Cerebellar nuclear complex (tissue), 1 donor: Measurements from ENCODE around the gene LMF1.
"Not testable (repeated sequence)": the region's sequence is repeated elsewhere in the genome, so short reads cannot be mapped to it uniquely, and the experiment has no call there.

Experiments
- DNase-seq, 2 experiments: peaks; one replicate each; lab custom pipeline; 2025; lab: John Stamatoyannopoulos, UW

LMF1 gene

DNA sequence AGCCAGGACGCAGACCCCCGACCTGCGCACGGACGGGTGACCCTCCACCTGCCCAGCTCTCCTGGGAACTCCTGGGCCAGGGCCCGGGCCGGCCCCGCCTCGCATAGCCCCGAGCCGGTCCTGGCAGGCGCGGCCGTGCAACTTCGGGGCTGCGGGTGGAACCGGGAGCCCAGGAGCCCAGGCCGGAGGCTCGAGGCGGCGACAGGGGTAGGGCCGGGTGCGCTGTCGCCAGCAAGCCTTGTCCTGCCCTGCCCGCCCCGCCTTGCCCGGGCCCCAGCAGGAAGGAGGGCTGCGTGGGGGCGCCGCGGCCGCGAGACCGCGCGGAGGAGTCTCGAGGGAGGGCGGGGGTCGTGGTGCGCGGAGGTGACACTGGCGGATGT lies 408 bp downstream of the LMF1 start:
- no peak for DNase-seq

DNA sequence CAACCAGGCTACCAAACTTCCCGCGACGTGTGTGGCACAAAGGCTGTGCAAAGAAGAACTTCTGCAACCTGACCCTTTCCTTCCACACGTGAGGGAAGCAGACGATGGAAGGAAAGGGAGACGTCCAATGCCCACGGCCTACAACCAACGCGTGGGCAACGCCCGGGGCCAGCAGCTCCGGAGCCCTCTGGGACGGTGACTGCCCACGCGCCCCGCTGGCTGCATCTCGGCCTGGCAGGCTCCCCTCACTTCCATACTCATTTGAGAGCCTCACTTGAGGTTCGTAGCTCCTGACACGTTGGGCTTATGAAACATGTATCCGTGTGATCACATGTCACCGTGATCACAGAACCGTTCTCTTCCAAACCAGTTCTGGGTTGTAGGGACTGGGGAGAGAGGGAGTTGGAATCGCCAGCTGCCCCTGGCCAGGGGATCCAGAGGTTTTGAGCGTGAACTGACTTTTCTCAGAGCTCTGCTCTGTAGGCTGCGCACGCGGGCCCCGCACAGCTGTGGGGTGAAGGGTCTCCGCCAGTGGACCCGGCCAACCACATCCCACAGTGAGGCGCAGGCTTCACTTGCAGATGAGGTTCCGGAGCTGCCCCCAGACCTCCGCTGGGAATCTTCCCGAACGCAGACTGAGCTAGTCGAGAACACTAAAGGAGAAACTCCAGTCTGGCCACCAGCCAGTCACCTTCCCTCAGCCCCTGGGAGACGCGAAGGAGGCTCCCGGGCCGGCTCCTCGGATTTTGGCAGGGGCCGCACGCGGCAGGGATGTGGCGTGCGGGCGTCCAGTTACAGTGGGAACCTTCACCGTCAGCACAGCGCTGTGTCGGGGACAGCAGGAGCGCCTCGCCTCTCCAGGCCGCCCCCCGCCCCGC lies 1.0 kb downstream of the LMF1 start:
- DNase-seq = no peak

DNA sequence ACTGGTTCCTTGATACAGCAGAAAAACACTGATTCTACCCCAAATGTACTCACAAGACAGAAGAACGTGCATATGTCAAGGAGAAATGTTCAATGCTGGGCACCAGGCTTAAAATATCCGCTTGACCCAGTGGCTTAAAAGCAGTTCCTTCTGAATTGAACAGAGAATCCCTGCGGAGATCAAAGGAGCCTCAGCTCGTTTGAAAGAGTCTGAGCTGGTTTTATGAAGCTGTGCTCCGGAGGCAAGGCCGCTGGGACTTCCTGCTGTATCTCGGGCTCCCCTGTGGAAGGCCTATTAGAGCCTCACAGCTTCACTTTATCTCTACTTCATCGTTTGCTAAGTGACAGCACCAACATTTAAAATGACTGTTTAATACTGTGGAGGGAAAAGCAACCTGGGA lies 2.2 kb downstream of the LMF1 start:
- no peak for DNase-seq

DNA sequence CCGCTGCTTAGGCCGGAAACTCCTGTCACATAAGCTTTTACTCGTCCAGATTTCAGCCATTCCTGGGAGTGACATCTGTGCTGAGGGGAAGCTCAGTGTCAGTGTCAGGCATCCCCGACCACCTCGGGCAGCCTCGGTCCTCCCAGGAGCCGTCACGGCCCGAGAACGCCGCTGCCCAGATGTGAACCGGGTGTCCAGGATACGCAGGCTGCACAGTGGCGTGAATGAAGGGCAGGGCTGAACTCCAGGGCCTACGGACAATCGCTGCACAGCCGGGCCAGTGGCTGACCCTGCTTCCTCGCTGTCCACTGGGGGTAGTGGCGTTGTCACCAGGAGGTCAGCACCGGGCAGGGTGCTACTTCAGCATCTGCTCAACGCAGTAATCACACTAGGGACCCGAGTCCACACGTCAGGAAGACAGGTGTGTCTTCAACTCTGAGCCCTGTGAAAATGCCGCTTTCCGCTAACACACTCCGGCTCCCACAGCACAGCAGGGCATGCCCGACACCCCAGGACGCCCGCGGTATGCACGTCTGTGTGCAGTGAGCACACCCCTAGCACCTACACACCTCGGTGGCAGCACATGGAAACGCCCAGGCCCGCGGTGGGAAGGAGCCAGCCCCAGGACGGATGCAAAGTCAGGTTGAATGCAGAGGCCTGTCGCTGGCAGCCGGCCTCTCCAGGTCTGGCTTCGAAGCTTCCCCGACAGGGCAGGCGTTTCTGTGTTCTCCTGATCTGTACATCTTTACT lies 3.1 kb downstream of the LMF1 start:
- DNase-seq = no peak

DNA sequence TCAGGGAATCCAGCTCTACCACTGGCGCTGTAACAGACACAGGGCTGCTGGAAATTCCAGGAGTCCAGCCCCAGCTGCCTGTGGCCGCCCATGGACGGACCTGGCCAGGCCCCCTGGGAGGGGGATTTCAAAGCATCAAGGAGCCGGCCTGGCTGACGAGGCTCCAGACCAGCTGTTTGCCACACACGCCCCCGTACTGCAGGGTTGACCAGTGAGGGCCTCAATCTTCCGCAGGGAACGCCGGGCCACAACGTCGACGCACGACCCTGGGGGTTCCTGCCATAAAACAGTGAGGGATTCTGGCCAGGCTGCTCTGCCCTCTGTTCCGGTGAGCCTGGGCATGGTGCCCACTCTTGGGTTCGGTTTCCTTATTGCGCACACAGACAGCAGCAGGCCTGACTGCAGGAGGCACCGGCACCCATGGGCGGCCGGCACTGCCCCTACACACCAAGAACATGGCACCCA lies 3.7 kb downstream of the LMF1 start:
- DNase-seq = no peak

DNA sequence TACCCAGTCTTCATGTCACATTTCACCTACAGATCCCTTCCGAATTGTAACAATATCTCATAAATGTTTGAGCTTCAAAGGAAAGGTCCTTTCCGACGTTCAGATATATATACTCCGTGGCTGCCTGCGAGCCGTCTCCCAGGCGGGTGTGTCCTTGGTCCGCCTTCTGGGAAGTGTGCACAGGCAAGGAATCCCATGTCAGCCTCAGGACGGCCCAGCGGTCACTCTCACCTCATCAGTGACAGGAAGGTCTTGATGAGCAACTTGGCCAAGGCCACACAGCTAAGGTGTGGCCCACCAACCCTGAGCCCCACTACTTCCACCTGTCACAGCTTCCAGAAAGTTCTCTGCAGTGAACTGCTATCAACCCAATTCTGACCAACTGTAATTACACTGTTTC lies 4.3 kb downstream of the LMF1 start:
- DNase-seq = no peak

DNA sequence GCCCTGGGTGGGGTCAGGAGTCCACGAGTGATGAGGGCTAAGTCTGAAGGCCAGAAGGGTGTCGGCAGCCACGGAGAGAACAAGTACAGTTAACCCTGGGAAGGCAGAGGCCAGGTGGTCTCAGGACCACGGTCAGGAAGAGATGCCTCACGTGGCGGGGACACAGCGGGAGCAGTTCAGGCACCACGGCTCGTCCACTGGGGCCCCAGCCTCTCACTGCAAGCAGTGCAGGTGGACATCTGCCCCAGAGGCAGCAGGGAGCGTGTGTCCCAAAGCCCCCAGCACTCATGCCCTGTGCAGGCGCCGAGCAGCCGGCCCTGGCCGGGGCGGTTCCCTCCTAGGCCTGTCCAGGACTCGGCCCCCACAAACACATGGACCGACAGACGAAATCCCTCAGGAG lies 4.7 kb downstream of the LMF1 start:
- DNase-seq = no peak

DNA sequence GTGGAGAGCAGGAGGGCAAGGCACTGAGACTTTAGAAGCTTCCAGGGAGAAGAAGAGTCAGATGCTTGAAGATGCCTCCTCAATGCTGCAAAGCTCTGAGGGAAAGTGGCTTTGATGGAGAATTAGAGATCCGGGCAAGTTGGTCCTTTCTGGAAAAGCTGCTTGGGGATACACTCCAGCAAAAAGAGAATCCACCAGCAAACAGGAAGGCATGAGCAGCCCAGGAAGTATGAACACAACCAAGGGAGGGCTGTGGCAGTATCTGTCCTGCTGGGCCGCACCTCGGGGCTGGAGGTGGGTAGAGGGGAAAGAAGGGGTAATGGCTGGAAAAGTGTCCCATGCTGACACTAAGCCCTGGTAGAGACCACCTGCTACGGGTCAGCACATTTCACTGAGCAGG lies 5.3 kb downstream of the LMF1 start:
- no peak for DNase-seq

DNA sequence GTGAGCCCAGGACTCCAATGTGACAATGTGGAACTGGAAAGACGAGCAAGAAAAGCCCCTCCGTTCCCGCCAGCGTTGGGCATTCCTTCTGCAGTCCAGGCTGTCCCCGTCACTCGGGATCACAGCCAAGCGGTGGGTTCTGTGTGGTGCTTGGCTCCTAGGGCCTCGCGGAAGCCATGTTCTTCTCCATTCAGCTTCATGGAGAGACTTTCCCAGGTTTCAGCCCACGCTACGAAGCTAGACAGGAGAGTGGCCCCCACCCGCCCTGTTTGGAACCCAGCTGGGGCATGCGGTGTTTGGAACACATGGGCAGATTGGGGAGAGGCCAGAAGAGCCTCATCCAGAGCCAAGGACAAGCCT lies 5.8 kb downstream of the LMF1 start:
- no peak for DNase-seq

DNA sequence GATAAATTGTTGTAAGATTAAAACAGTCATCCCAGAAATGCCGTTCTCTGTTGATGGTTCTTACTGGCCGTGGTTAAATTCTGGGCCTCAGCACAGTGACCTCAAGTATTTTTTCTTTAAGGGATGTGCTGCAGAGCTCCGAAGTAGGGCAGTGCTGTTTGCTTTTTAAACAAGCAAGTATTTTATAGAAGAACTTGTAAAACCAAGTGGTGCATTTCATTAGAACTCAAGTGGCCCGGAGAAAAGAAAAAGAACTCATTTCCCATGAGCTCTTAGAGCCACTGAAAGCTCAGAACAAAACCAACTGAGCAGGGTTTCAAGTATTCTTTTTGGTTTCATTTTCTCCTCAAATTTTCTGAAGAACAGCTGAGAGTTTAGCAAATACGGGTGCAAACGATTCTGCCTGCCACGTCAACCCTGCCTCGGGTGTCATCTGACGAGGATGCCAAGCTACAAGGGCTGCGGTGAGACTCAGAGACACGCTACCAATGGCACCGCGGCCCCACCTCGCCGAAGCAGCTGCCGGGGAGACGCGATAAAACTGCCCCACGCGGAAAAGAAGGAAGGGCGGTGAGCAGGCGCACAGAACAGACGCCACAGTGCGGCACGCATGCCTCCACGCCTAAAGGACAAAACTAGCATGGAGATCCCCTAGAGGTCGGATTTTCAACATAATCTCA lies 6.3 kb downstream of the LMF1 start:
- no peak for DNase-seq

DNA sequence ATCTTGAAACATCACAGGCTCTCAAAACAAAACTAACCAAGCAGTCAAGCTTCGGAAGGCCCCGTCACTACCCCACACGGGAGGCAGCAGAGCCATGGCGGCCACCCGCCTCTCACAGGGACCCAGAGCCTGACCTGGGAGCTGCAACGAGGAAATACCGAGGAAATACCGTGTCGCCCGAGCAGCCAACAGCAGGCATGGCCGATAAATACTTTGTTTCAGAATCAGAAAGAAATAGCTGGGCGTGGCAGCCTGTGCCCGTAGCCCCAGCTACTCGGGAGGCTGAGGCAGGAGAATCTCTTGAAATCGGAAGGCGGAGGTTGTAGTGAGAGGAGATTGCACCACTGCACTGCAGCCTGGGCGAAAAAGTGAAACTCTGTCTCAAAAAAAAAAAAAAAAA lies 6.9 kb downstream of the LMF1 start:
- DNase-seq = no peak

DNA sequence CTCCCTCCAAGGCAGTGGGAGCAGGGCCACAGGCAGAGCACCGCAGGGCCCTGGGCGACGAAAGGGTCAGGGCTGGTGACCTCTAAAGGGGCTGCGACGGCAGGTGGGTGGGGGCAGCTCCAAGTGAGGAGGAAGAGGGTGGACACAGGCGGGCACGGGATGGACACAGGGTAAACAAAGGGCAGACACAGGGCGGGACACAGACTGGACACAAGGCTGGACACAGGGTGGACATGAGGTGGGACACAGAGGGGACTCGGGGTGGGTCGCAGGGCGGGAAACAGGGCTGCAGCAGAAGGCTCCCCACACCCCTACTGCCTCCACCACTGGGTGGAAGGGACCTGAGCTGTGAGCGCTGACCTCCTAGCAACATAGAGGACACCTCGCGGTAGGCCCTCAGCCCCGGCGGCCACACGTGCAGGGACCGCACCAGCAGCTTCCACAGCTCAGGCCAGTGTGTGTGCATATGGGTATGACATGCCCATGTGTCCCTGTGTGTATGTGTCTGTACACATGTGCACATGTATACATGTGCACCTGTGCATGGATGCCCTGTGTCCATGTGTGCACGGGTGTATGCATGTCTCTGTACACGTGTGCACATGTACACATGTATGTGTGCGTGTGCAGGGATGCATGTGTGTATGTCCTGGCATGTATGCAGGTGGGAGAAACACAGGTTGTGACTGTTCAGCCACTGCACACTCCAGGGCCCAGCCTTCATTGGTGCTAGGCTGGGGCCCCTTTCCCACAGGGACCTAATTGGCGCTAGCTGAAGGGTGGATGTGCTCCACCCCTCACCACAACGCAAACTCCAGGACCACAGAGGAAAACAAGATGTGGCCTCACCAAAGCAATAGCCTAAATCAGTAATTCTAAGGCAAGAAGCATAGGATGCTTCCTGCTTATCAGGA lies 7.6 kb downstream of the LMF1 start:
- no peak for DNase-seq

DNA sequence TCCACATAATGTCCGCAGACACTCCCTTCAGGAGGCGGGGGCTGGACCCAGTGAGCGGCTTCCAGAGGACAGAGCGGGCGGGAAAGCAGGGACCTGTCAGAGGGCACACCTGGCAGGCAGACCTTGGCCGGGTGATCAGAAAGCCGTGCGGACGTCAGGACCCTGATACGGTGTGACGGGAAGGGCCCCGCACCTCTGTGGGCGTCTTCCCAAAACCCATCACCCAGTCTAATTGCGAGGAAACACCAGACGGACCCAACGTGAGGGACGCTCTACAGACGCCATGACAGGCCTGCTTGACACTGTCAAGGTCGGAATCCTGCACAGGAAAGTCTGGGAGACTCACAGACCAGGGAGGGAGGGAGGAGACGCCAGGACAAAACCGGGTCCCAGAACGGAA lies 8.4 kb downstream of the LMF1 start:
- no peak for DNase-seq

DNA sequence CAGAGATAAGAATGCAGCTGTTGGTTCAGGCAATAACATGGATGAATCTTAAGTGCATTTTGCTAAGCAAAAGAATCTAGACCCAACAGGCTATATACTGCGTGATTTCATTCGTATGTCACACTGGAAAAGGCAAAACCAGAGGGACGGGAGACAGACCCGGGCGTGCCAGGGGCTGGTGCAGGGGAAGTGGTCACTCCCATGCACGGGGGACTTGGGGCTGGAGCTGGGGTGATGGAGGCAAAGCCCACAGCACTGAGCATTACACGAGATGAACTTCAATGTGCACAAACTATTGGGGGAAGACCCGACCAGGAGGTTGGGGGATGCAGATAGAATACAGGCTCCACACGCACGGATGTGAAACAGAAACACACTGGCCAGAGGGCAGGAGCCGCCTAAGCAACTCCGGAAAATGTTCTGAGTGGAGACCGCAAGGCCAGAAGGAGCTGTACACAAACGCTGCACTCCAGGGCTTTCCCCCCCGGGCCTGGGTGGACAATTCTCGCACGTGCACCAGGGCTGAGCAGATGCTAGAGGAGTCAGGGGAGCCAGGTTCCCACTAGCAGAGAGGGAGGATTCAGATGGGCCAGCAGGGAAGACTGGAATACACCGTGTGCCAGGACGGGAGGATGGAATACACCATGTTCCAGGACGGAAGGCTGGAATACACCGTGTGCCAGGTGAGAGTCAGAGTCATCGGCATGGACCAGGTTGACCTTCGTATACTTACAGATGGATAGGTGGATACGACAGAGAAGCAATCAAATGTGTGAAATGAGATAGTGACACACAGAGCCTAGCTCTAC lies 11.3 kb downstream of the LMF1 start:
- DNase-seq = peak; percentile 43 to 72

DNA sequence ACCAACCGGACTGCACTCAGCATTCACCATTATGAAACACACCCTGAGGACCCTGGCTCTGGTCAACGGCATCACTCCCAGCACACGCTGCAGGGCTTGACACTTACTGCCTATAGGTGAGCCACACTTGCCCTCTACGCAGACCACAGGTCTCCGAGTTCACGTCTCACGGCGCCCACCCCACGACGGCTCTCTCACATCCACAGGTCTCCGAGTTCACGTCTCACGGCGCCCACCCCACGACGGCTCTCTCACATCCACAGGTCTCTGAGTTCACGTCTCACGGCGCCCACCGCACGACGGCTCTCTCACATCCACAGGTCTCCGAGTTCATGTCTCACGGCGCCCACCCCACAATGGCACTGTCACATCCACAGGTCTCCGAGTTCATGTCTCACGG lies 15.0 kb downstream of the LMF1 start:
- not testable (repeated sequence) for DNase-seq

DNA sequence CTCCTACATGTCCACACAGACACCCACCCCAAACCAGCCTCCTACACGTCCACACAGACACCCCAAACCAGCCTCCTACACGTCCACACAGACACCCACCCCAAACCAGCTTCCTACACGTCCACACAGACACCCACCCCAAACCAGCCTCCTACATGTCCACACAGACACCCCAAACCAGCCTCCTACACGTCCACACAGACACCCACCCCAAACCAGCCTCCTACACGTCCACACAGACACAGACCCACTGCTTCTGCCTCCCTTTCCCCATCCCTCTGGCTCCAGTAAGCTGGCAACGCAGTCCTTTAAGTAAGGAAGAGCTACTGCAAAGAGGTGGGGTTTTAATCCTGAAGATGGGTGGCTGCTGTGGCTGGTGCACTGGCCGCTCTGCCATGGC lies 17.0 kb downstream of the LMF1 start:
- not testable (repeated sequence) for DNase-seq

DNA sequence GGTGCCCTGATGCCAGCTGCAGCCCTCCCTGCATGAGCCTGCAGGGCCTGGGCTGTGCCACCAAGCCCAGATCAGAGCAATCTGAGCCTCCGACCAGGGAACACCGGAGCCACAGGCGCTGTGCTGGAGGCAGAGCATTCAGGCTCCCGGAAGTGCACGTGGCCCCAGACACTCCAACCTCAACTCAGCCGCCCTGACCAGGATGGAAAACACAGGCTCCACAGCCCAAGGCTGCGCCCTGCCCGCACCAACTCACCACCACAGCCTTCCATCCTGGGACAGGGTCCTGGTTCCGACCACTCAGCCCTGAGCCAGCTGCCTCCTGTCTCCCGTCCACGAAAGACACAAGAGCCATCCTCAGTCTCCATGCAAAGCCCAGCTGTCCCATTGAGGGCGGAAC lies 18.5 kb downstream of the LMF1 start:
- no peak for DNase-seq

DNA sequence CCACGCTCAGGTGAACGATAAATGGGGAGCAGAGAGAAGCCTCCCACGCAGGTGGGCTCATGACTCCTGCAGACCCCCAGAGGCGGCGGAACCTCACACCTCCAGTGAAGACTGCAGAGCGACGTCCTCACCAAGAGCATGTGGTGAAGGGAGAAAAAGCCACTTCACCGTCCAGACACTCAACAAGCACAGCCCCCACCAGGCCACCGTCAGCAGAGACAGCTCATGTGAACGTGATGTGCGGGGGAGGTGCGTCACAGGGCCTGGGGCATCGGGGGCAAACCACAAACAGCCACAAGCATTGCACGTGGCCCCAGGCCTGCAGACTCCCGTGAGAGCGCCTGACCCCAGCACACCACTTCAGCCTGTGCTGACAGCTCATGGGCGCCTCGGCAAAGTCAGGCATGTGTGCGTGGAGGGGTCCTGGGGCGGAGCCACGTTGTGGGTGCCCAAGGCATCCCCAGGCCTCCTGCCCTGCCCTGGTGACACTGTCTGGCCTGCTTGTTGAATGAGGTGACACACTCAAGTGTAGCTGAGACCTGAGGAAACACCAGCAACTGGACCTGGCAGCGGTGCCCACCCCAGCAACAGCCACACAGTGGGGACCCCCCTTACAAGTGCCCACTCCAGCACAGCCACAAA lies 19.0 kb downstream of the LMF1 start:
- DNase-seq = no peak

DNA sequence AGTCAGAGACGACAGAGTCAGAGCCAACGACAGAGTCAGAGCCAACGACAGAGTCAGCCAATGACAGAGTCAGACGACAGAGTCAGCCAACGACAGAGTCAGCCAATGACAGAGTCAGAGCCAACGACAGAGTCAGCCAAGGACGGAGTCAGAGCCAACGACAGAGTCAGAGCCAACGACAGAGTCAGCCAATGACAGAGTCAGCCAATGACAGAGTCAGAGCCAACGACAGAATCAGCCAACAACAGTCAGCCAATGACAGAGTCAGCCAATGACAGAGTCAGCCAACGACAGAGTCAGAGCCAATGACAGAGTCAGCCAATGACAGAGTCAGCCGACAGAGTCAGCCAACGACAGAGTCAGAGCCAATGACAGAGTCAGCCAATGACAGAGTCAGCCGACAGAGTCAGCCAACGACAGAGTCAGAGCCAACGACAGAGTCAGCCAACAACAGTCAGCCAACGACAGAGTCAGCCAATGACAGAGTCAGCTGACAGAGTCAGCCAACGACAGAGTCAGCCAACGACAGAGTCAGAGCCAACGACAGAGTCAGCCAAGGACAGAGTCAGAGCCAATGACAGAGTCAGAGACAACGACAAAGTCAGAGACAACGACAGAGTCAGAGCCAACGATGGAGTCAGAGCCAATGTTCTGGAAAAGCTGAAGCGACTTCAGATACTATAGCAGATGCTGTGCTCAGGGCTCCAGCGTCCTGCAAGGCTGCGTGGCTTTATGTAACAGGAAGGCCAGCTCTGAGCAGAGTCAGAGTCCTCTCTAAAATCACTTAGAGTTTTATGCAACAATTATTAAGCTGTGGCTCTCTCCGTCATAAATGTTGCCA lies 19.8 kb downstream of the LMF1 start:
- peak in 1 of 2 experiments; percentile 31 for DNase-seq
